ENCODE results near the gene DAB1.

Gene DAB1

DNA sequence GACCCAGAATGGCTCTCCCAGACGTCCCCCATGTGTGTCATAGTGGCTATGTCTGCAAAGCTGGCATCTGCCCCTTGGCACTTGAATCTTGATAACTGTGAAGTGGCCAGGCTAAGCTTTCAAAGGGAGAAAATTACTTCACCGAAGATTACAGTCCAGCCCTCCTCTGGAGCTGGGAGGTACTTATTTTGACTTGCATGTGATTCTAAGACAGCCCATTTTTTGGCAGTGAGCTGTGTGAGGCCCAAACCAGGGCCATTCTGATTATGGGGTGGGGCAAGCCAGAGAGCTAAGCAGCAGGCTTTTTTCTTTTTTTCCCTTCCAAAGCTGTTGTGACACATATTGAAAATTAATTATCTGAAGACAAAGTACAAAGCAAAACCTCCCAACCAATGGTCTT lies 415.9 kb downstream of the DAB1 start:
- no peak for DNase-seq

DNA sequence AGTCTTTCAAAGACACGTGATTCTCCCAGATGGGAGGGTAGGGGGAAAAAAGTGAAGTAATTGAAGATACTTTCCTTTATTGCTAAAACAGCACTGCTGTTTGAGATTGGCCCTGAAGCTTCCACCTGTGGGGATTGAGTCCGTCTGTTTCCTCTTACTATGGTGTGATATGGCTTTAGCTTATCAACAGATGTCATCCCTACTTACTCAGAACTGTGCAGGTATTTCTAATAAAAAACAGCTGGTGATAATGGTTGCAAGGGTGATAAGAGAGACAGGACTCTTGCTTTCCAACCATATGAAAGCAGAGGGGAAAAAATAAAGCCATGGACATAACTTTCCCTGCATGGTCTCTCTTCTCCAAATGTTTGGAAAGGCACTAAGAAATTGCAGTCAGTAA lies 416.4 kb downstream of the DAB1 start:
- DNase-seq: no peak

DNA sequence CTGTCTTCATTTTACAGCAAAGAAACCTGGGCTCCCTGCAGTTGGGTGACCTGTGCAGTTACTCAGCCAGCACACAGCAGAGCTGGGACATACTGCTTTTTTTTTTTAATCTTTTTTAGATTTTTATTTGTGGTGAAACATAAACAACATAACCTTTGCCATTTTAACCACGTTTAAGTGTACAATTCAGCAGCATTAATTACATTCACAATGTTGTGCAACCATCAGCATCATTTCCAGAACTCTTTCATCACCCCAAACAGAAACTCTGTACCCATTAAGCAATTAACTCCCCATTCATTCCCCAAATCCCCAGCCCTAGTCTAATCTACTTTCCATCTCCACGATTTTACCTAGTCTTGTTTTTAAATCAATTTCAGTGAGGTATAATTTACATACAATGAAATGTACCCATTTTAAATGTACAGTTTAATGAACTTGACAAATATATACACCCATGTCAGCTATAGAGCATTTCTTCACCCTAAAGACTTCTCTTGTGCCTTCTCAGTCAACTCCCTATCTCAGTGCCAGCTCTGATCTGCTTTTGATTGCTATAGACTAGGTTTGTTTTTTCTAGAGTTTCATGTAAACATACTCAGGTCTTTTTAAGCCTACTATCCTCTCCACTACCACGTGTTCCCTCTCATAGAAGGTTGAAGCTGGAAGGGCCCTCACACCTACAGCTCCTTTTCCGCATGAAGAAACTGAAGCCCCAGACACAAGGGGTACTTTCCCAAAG lies 420.3 kb downstream of the DAB1 start:
- no peak for DNase-seq

DNA sequence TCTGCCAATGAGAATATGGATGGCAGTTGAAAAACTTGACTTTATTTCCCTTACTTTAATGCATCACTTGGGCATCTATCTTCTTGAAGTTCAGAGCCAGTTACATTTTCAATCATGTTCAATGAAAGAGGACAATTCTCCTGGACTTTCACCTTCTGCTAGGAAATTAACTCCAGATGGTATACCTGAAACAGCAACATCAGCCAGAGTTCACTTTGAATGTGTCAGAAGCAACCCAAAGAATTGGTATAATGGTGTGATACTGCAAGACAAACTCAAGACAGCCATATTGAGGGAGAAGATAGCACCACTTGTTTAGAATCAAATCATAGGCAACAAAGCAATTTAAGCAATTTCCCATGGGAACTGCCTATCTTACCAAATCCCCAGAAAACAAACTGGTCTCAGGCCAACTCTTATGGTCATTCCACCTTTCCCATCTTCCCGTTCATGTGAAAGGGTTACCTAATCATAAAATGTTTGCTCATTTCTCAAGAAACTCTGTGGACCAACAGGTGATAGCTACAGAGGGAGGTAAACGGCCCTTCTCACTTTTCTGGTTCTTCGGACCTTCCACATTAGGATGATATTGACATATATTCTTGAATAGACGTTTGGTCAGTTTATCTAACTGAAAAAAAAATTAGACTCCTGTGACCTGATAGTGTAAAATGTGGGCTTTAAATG lies 428.3 kb downstream of the DAB1 start:
- DNase-seq: no peak

DNA sequence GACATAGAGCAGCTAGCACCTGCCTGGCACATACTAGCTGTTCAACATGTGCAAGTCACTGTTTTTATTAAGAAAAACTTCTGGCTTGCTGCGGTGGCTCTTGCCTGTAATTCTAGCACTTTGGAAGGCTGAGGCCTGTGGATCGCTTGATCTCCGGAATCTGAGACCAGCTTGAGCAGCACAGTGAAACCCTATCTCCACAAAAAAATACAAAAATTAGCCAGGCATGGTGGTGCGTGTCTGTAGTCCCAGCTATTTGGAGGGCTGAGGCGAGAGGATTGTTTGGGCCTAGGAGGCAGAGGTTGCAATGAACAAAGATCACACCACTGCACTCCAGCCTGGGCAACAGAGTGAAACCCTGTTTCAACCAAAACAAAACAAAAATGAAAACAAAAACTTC lies 430.4 kb downstream of the DAB1 start:
- no peak for DNase-seq

DNA sequence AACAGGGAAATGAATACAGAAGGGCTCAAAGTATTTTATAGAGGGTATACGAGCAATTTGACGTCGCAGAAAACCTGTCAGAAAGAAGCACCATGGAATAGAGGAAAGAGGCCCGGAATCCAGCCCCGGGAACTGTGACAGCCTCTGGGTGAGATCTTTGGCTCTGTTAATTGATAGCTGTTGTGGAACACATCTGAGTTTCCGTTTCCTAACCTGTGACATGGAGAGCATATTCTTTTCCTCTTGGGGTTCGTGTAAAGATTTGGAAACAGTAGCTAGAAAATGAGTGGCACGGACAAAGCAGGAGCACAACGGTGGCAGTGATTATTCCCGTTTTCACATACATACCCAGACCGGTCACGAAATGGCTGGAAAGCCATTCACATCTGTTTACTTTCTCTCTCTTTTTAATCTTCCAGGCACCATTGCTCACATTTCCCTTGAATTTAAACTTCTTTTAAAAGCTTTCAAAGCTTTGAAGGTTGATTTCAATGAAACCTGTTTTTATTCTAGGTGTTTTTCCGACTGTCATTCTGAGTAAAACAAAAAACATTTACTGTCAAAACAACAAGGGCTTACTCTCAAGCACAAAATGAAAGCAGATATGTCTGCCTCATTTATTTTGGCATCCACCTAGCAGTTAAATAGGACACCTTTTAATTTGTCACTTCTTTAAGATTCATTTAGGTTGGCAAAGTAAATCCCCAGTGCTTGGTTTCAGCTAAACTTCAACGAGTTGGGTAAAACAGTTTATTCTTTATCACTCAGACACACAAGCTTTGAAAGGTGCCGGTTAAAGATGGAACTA lies 431.3 kb downstream of the DAB1 start:
- no peak for DNase-seq

DNA sequence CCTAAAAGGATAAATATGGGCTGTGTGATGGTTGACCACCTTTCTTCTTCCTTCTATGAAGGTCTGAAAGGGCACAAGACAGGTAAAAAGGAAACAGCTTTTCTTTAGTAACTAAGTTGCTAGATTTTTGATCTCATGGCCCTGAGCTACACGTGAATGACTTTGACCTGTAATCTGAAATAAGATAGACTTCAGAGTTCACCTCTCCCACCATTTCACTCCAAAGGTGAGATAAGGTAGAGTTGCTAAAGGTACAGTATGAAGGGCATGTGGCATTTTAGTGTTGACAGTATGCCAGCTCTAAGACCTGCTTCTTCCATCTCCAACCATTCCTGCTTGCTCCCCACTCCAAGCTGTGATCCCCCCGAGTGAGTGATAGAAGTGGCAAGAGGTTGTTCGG lies 432.3 kb downstream of the DAB1 start:
- DNase-seq: no peak

DNA sequence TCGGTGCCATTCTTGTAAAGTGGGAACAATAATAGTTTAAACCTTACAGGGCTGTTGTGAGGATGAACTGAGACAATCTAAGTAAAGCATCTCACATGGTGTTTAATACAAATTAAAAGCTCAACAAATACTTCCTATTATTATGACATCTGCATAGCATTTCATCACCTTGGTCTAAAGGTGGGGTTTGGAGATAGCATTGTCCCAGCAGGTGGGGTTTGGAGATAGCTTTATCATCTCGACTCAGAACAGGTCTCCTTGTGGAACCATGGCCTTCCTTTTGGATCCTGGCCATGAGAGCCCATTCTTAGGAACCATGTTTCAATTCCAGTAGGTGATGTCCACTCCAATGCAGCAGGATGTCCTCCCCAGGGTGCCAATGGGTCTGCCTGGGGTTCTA lies 437.5 kb downstream of the DAB1 start:
- no peak for DNase-seq

DNA sequence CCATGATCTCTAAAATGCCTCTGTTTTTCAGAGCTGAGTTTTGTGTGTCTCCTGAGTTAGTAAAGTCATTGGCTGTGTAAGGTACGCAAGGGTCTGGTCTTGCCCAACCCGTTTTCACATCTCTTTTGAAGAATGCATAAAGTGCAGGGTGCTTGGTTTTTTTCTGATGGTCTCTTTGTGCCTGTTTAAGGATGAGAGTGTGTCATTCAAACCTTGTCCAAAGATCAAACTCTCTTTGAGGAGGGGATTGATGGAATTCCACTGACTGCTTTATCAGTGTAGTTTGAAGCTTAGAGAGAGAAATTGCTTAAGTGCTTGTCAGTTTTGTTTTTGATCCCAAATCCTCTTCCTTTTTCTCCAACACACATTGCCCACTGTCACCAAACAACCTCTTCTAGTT lies 438.0 kb downstream of the DAB1 start:
- DNase-seq: no peak

DNA sequence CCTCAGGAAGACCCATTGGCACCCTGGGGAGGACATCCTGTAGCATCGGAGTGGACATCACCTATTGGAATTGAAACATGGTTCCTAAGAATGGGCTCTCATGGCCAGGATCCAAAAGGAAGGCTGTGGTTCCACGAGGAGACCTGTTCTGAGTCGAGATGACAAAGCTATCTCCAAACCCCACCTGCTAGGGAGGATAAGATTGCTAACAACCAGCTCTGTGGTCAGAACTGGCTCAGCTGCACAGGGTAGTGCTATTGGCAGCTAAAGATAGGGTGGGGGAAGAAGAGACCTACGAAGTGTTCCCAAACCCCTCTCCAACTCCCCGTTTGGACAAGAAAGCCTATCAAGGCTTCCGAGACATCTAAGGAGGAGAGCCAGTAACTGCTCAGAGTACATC lies 440.4 kb downstream of the DAB1 start:
- DNase-seq: no peak

DNA sequence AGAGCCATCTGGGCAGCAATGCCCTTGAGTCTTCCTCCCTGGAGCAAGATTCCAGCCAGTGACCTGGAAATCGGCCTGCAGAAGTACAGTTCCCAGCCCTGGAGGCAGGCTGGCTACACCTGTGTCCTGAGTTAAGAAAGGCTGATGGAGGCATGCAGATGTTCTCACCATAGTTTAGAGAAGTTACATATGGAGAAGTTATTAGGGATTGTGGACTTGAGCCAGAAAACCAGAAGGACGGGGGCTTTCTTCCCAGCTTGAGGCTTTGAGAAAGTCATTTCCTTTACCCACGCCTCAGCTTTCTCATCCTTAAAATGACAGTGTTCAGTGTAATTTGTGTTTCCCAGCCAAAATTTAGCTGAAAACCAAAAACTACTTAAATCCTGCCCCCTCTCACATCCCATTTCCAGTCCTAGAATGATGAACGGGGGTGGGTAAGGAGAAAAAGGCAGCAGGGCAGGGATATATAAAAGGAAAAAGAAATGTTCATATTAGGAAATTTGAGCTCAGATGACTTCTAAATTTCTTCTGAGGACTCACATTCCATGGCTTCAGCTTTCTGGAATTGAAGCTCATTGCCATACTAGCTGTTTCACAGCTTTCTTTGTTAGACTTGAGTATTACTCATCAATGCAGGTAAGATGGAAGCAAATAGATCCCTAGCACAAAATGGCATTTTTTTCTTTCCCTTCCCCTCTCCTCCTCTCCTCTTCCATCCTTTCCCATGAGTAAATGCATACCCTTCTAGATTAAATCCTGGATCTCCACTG lies 443.7 kb downstream of the DAB1 start:
- no peak for DNase-seq

DNA sequence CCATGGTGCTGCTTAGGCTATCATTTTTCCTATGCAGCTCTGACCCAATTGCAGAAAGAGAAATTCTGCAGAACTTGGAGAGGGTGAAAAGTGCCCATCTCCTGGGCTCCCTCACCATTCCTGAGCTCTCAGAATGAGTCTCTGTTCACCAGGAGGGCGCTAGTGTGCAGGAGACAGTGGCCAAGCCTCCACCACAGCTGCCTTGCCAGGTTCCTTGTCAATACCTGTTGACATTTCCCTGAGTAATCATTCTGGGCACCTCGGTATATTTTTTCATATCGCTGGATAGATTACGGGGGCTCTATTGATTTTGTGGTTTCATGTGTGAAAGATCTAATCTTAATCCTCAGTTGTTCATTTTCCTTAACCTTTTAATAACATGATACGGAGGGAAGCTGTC lies 445.0 kb downstream of the DAB1 start:
- DNase-seq: no peak

DNA sequence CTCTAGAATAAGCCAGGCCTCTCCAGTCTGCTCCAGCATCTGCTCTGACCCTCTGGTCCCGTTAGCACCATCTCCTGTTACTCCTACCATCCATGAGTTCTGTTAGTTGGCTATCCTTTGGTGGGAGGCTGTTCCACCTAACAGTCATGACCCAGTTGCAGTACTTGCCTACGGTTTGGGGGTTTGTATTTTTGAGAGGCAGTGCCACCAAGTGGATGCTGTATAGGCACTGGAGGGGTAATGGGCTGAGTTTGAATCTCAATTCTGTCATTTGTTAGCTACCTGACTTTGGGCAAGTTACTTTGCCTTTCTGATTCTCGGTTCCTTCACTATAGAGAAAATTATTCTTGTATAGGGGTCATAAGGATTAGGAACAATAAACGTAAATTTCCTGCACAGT lies 445.9 kb downstream of the DAB1 start:
- DNase-seq: no peak

DNA sequence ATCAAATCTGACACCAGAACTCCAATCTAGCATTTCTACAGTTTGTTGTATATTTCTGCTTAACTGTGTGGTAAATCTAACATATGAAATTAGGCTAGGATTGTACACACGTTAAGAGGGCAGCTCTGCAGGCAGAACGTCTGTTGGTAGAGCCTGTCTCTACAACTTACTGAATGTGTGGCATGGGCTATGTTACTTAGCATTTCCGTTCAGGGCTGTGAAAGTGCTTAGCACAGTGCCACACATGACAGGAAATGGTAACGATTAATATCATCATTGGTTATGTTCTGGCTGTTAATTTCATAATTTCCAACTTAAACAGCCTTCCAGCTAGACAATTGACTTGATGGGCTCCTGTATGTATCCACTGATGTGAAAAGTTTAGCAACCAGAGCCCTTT lies 448.4 kb downstream of the DAB1 start:
- DNase-seq: no peak

DNA sequence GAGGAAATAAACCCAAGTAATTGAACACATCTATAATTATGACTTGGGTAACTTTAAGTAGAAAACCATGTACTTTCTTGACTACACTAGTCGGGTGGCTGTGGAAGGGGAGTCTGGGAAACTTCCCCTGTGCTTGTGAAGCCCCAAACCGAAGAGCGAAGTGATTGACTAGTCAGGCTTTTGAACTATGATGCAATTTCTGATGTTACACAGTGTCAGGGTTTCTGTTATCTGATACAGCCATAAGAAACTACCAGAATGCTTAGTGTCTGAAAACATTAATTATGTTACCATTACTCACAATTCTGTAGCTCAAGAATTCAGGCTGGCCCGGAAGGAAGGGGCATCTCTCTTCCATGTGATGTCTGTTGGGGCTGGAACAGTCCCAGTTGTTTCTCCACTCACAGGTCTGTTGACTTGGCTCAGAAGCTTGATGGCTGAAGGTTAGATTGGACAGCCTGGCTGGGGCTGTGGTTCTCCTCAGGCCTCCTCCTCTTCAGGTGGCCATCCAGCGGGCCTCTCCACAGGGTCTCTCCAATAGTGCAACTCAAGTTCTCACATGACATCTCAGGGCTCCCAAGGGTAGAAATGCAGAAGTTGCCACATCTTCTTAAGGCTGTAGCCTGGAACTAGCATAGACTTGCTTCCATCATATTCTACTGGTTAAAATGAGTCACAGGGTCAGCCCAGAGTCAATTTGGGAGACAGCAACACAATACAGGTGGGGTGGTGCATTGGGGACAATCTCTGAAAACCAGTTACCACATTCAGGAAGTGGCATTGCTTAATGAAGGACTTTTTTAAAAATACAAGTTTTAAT lies 449.7 kb downstream of the DAB1 start:
- no peak for DNase-seq

DNA sequence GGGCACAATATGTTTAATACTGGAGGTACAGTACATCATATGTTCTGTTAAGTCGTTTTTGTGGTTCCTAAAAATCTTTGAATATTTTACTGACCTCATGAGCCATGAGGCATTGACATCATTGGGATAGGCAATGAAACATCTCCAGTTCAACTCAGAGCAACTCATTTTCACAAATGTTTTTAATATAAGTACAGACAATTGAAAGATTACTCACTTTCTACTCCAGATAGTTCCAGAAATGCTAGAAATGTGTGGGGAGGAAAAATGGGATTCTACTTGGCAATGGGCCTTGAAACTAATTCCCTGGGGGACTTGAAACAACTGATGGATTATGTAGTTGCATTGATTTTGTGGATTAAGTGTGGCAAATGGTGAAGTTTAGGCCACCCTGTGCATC lies 450.9 kb downstream of the DAB1 start:
- DNase-seq: no peak

DNA sequence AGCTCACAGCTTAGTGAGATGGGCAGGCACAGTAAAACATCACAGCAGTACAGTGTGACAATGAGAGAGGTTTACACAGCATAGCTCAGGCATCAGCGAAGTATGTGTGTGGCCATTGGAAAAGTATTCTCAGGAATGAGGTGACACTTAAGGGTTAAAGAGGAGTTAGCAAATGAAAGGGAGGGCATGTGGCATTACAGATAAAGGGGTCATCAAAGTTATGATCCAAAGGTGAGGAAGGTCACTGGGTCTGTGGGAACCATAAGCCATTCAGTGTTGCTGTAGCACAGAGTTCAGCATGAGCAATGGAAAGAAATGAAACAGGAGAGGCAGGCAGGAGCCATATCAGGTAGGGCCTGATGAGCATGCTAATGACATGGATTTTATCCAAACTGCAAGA lies 453.6 kb downstream of the DAB1 start:
- no peak for DNase-seq

DNA sequence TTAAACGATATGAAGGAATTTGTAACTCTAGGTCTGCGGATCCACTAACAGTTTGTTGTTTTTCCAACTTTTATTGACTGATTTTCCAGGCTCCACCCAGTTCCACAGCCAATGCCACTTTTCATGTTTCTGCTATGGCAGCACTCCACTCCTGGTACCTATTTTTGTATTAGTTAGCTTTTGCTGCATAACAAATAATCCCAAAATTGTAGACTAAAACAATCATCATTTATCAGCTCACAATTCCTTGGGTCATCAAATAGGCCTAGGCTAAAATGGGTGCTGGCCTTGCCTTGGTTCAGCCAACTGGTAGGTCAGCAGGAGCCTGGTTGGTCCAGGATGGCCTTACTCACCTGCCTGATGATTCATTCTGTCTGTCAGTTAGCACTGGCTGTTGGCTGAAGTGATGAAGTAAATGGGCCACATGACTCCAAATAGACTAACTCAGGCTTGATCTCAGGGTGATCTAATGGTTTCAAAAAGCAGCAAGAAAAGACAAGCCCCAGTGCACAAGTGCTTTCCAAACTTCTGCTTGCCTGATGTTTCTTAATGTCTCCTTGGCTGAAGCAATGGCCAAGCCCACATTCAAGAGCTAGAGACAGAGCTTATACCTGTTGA lies 454.9 kb downstream of the DAB1 start:
- DNase-seq: no peak

DNA sequence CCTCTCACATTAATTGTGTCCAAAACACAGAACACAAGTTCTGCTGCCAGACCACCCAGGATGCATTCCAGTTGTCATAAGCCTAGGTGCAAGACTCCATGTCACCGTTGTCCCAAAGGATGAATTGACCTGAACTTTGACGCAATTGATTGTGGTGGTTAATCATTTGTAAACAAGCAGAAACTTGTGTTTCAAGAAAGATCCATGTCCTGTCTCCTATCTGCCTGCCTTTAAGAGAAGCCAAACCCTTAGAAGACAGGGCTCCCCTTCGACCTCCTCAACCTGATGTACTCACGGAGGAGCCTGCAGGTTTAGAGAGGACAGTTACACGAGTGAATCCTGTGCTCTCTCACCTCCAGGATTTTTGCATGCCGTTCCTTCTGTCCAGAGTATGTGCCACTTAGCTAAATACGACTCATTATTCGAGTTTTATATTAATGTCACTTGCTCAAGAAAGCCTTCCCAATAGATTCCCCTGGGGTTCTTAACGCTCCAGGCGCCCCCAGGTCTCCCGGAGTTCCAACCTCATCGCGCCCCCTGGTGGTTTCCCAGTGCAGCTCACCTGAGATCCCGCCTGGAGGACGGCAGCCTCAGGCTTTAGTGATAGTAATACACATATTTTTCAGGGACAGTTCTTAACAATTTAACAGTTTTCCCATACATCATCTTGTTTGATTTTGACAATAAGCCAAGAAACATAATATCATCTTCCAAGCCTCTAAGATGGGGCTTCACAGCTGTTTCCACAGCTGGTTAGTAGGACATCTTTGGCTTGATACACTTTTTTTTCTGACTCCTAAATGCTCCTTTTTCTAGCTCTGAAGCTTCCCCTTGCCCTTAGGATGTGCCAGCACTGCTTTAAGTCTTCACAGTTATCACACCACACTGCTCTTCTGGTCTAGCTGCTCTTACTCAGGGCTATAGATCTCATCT lies 455.7 kb downstream of the DAB1 start:
- DNase-seq: no peak

DNA sequence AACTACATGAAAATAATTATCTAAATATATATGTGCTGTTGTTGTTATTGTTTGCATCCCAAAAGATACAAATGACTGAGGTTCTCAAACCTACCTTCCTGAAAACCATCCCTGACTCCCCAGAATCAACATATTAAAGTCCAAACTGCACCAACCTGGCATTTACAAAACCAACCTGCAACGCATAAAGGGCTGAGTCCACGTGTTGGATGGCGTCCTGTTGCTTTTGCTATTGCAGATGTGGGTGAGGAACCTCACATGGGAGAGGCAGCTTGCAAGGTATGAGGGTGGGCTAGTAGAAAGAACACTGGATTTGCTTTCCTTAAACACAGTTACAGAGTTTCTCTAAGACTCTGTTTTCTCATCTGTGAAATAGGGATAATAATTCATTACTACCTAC lies 456.5 kb downstream of the DAB1 start:
- DNase-seq: no peak

DNA sequence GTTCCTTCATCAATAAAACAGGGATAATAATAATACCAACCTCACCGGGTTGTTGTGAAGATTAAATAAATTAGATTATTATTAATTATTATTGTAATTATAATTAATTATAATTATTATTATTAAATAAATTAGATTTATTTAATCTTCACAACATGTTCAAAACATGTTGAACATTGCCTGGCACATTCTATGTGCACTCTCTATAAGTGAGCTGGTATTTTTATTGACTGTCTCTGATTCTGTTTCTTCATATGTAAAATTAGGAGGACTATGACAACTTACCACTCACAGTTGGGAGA lies 457.2 kb downstream of the DAB1 start:
- DNase-seq: no peak
